ENCODE measurements around the gene GPC5. TPM values are rescaled to one million over a fixed set of nuclear protein-coding genes. Genes with fewer than 3 reads are reported as not detected.
"Not testable (repeated sequence)": the region's sequence is repeated elsewhere in the genome, so short reads cannot be mapped to it uniquely, and the experiment has no call there.

The GPC5 gene
- total RNA-seq, 1 donor from 2014 or later, result 0.07 TPM

GRCh38 chr13:91785431-91786119, 387.2 kb downstream of the GPC5 start:
- no peak overlapping the region for H3K4me3 Mint-ChIP-seq
- no peak for DNase-seq (ENCODE audit: low spot score)
- no peaks in the 10 kb centered on the region for H3K9me3 ChIP-seq (ENCODE audit: low read depth)
- no peaks in the 10 kb centered on the region for H3F3A ChIP-seq (ENCODE audit: low read depth)
- H3K4me3 ChIP-seq, result no peak overlapping the region
- no peaks in the 10 kb centered on the region for H3K27me3 ChIP-seq
- no peaks in the 10 kb centered on the region for H3K4me1 ChIP-seq
- H3K4me2 ChIP-seq, result no peak overlapping the region
- no peak overlapping the region for H2AFZ ChIP-seq (replicated peaks)
- H3K27ac Mint-ChIP-seq, result no peak overlapping the region
- no peaks in the 10 kb centered on the region for H3K36me3 ChIP-seq
- H3K79me2 ChIP-seq (ENCODE audit: low read depth), result no peaks in the 10 kb centered on the region
- no peak overlapping the region for H3K27ac ChIP-seq
- H3K27me3 Mint-ChIP-seq (ENCODE audit: insufficient read depth, low read depth), result no peaks in the 10 kb centered on the region
- TF ChIP-seq CTCF (IDR thresholded peaks at IDR 0.05), result no peak
- no peak for TF ChIP-seq EZH2phosphoT487 (IDR thresholded peaks at IDR 0.05)
- no peak for TF ChIP-seq EZH2 (IDR thresholded peaks at IDR 0.05)
- H3K9me3 Mint-ChIP-seq, result no peaks in the 10 kb centered on the region
- peaks cover 2% of the 10 kb centered on the region for H3K4me1 Mint-ChIP-seq
- no peaks in the 10 kb centered on the region for H3K36me3 Mint-ChIP-seq
- no peak overlapping the region for H3K9ac ChIP-seq
- no peaks in the 10 kb centered on the region for H4K20me1 ChIP-seq (ENCODE audit: low read depth)

- H3K4me2 ChIP-seq, result no peak overlapping the region
- H3K4me3 ChIP-seq, result no peak overlapping the region
- no peaks in the 10 kb centered on the region for H3K27me3 ChIP-seq
- Mint-ChIP-seq H3K27ac (no peak overlapping the region), H3K36me3 (no peaks in the 10 kb centered on the region), H3K27me3 (ENCODE audit: insufficient read depth, low read depth) (no peaks in the 10 kb centered on the region), H3K4me1 (no peaks in the 10 kb centered on the region), H3K9me3 (no peaks in the 10 kb centered on the region), H3K4me3 (no peak overlapping the region)
- H3K4me1 ChIP-seq, result no peaks in the 10 kb centered on the region
- no peak for DNase-seq (ENCODE audit: low spot score)
- no peaks in the 10 kb centered on the region for H3F3A ChIP-seq (ENCODE audit: low read depth)
- H3K27ac ChIP-seq, result no peak overlapping the region
- no peaks in the 10 kb centered on the region for H3K9me3 ChIP-seq (ENCODE audit: low read depth)
- H4K20me1 ChIP-seq (ENCODE audit: low read depth), result no peaks in the 10 kb centered on the region
- H2AFZ ChIP-seq (replicated peaks), result no peak overlapping the region
- H3K36me3 ChIP-seq, result no peaks in the 10 kb centered on the region
- TF ChIP-seq CTCF (IDR thresholded peaks at IDR 0.05) (no peak), EZH2 (IDR thresholded peaks at IDR 0.05) (no peak), EZH2phosphoT487 (IDR thresholded peaks at IDR 0.05) (no peak)
- no peaks in the 10 kb centered on the region for H3K79me2 ChIP-seq (ENCODE audit: low read depth)
- H3K9ac ChIP-seq, result no peak overlapping the region
Observed at GRCh38 chr13:91792054-91792453, 393.6 kb downstream of the GPC5 start.

- no peaks in the 10 kb centered on the region for H3F3A ChIP-seq (ENCODE audit: low read depth)
- H3K27me3 Mint-ChIP-seq (ENCODE audit: insufficient read depth, low read depth), result no peaks in the 10 kb centered on the region
- no peak overlapping the region for H3K27ac Mint-ChIP-seq
- no peaks in the 10 kb centered on the region for H3K27me3 ChIP-seq
- no peak for DNase-seq (ENCODE audit: low spot score)
- no peak overlapping the region for H3K4me2 ChIP-seq
- no peaks in the 10 kb centered on the region for H3K36me3 Mint-ChIP-seq
- H3K36me3 ChIP-seq, result no peaks in the 10 kb centered on the region
- H2AFZ ChIP-seq (replicated peaks), result no peak overlapping the region
- H3K4me1 Mint-ChIP-seq, result no peaks in the 10 kb centered on the region
- H3K9me3 ChIP-seq (ENCODE audit: low read depth), result no peaks in the 10 kb centered on the region
- H3K9ac ChIP-seq, result no peak overlapping the region
- TF ChIP-seq EZH2 (IDR thresholded peaks at IDR 0.05) (no peak), EZH2phosphoT487 (IDR thresholded peaks at IDR 0.05) (no peak), CTCF (IDR thresholded peaks at IDR 0.05) (no peak)
- H3K9me3 Mint-ChIP-seq, result no peaks in the 10 kb centered on the region
- no peak overlapping the region for H3K27ac ChIP-seq
- H4K20me1 ChIP-seq (ENCODE audit: low read depth), result no peaks in the 10 kb centered on the region
- H3K4me1 ChIP-seq, result no peaks in the 10 kb centered on the region
- no peak overlapping the region for H3K4me3 Mint-ChIP-seq
- H3K79me2 ChIP-seq (ENCODE audit: low read depth), result no peaks in the 10 kb centered on the region
- no peak overlapping the region for H3K4me3 ChIP-seq
Observed at GRCh38 chr13:91797567-91797966, 399.1 kb downstream of the GPC5 start.

- not testable (repeated sequence) for H3K36me3 ChIP-seq; H3K9me3 Mint-ChIP-seq; H3K4me2 ChIP-seq; H2AFZ ChIP-seq (replicated peaks); H3K9me3 ChIP-seq (ENCODE audit: low read depth); H3K4me1 Mint-ChIP-seq; H3K36me3 Mint-ChIP-seq; H3K9ac ChIP-seq; H4K20me1 ChIP-seq (ENCODE audit: low read depth); H3K27ac Mint-ChIP-seq; H3F3A ChIP-seq (ENCODE audit: low read depth); H3K79me2 ChIP-seq (ENCODE audit: low read depth); H3K4me1 ChIP-seq; H3K27me3 Mint-ChIP-seq (ENCODE audit: insufficient read depth, low read depth); H3K27me3 ChIP-seq; H3K4me3 ChIP-seq; H3K4me3 Mint-ChIP-seq; H3K27ac ChIP-seq; DNase-seq (ENCODE audit: low spot score)
Observed at GRCh38 chr13:91798338-91798737, 399.9 kb downstream of the GPC5 start.

GRCh38 chr13:91801772-91802171, 403.4 kb downstream of the GPC5 start:
- H3K4me1 ChIP-seq; H3F3A ChIP-seq (ENCODE audit: low read depth); H4K20me1 ChIP-seq (ENCODE audit: low read depth); H3K79me2 ChIP-seq (ENCODE audit: low read depth); H2AFZ ChIP-seq (replicated peaks); H3K27ac Mint-ChIP-seq; H3K27me3 ChIP-seq; H3K27ac ChIP-seq; H3K36me3 Mint-ChIP-seq; H3K9ac ChIP-seq; DNase-seq (ENCODE audit: low spot score); H3K4me3 Mint-ChIP-seq; H3K4me1 Mint-ChIP-seq; H3K9me3 Mint-ChIP-seq; H3K4me2 ChIP-seq; H3K36me3 ChIP-seq; H3K4me3 ChIP-seq; H3K9me3 ChIP-seq (ENCODE audit: low read depth); H3K27me3 Mint-ChIP-seq (ENCODE audit: insufficient read depth, low read depth): not testable (repeated sequence)
